Measurements from ENCODE around the gene TMSB4X.
A peak's percentile ranks its signal among the peaks of the same experiment; 100 is the strongest.
"Not testable (repeated sequence)": the region's sequence is repeated elsewhere in the genome, so short reads cannot be mapped to it uniquely, and the experiment has no call there.

TMSB4X gene

GRCh38 chrX:12955882-12956703 lies 18.8 kb upstream of the TMSB4X start:
- peak; percentile 30 for DNase-seq

- DNase-seq, result peak; percentile 15
These were observed 18.0 kb upstream of the TMSB4X start for GRCh38 chrX:12956704-12957534.

- no peak for DNase-seq
These were observed 16.9 kb upstream of the TMSB4X start for GRCh38 chrX:12958059-12958458.

GRCh38 chrX:12958461-12958860 lies 16.4 kb upstream of the TMSB4X start:
- DNase-seq, result no peak

- DNase-seq, result no peak
These were observed 13.7 kb upstream of the TMSB4X start for GRCh38 chrX:12961196-12961718.

GRCh38 chrX:12962041-12962504 lies 12.8 kb upstream of the TMSB4X start:
- no peak for DNase-seq

GRCh38 chrX:12963210-12963850 lies 11.6 kb upstream of the TMSB4X start:
- not testable (repeated sequence) for DNase-seq

- no peak for DNase-seq
These were observed 9.6 kb upstream of the TMSB4X start for GRCh38 chrX:12965131-12965940.

GRCh38 chrX:12966151-12966550 lies 8.8 kb upstream of the TMSB4X start:
- DNase-seq, result no peak

GRCh38 chrX:12967711-12968465 lies 7.0 kb upstream of the TMSB4X start:
- DNase-seq, result no peak

GRCh38 chrX:12970691-12971202 lies 4.2 kb upstream of the TMSB4X start:
- DNase-seq, result peak; percentile 44

- DNase-seq, result no peak
These were observed 3.5 kb upstream of the TMSB4X start for GRCh38 chrX:12971282-12972003.

- no peak for DNase-seq
These were observed 2.7 kb upstream of the TMSB4X start for GRCh38 chrX:12972243-12972642.

GRCh38 chrX:12972878-12973560 lies 1.9 kb upstream of the TMSB4X start:
- DNase-seq, result no peak

GRCh38 chrX:12973561-12974304 lies 1.2 kb upstream of the TMSB4X start:
- no peak for DNase-seq

- no peak for DNase-seq
These were observed 560 bp upstream of the TMSB4X start for GRCh38 chrX:12974305-12974795.

GRCh38 chrX:12975670-12975965 lies 708 bp downstream of the TMSB4X start:
- DNase-seq, result peak; percentile 38

- DNase-seq, result no peak
These were observed 1.2 kb downstream of the TMSB4X start for GRCh38 chrX:12975991-12976558.

All from midbrain (tissue), 1 donor.